Panc1 (cell line): ENCODE results near the gene YY1AP1.

Experiments used
- POLR2AphosphoS5 ChIP-seq: IDR thresholded peaks from 2 replicates; pipeline ENCODE4 v1.6.1; 2012; ENCODE audit warnings: mild to moderate bottlenecking, low read depth, low read length, moderate library complexity
- SIN3A ChIP-seq: IDR thresholded peaks from 2 replicates; pipeline ENCODE4 v1.6.1; 2012; ENCODE audit warnings: low read depth, mild to moderate bottlenecking, low read length, moderate library complexity, borderline replicate concordance; ENCODE audit not compliant: insufficient read depth
- TCF7L2 ChIP-seq: IDR thresholded peaks from 2 replicates; pipeline ENCODE4 v1.6.1; 2011; ENCODE audit warnings: mild to moderate bottlenecking, low read depth, low read length, inconsistent platforms
- TF ChIP-seq, protein P1 (sequence below): fragments of 450-650 bp; IDR thresholded peaks from 2 replicates; pipeline ENCODE4 v1.5.1; 2017; ENCODE audit warnings: mild to moderate bottlenecking
- TF ChIP-seq, protein P2 (sequence below), 2 experiments: IDR thresholded peaks; 2 replicates each; pipeline ENCODE4 v1.6.1; 2011 to 2012; ENCODE audit warnings: low read depth in 2 of 2, control low read depth in 1 of 2, low read length in 1 of 2, mild to moderate bottlenecking in 1 of 2, moderate library complexity in 1 of 2; ENCODE audit not compliant: insufficient read depth in 1 of 2

DNA sequence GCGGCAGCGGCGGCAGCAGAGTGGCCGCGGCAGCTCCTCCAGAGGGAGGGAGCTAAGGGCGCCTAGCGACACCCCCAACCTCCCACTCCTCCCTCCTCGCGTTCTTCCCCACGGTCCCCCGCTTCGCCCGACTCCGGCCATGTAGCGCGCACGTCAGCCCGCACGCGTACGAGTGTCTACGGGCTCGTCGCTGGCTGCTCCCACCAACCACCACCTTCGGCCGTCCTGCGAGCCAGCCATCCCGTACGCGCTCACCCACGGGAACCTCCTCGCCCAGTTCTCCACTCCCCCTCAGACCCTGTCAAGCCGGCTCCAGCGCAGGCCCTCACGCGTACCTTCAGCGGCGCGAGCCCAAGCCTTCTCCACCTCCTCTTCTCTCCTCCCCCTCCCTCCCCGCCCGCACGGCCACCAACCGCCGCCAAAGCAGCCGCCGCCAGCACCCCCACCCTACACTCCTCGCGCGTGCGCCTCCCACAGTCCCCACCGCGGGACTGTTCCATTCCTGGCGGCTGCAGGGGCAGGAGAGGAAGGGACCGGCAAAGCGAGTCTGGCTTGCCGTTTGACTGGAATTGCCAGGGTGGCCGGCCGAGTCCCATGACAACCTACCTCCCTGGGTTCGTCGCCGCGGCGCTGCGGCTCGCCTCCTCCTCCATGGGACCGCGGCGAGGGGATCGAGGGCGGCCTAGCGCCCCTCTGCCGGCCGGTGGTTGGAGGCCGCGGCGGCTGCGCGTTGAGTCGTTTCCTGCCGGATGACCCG is at the start of gene YY1AP1:
- TF ChIP-seq, protein P1, sequence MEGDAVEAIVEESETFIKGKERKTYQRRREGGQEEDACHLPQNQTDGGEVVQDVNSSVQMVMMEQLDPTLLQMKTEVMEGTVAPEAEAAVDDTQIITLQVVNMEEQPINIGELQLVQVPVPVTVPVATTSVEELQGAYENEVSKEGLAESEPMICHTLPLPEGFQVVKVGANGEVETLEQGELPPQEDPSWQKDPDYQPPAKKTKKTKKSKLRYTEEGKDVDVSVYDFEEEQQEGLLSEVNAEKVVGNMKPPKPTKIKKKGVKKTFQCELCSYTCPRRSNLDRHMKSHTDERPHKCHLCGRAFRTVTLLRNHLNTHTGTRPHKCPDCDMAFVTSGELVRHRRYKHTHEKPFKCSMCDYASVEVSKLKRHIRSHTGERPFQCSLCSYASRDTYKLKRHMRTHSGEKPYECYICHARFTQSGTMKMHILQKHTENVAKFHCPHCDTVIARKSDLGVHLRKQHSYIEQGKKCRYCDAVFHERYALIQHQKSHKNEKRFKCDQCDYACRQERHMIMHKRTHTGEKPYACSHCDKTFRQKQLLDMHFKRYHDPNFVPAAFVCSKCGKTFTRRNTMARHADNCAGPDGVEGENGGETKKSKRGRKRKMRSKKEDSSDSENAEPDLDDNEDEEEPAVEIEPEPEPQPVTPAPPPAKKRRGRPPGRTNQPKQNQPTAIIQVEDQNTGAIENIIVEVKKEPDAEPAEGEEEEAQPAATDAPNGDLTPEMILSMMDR, result no peak
- TF ChIP-seq, protein P2, sequence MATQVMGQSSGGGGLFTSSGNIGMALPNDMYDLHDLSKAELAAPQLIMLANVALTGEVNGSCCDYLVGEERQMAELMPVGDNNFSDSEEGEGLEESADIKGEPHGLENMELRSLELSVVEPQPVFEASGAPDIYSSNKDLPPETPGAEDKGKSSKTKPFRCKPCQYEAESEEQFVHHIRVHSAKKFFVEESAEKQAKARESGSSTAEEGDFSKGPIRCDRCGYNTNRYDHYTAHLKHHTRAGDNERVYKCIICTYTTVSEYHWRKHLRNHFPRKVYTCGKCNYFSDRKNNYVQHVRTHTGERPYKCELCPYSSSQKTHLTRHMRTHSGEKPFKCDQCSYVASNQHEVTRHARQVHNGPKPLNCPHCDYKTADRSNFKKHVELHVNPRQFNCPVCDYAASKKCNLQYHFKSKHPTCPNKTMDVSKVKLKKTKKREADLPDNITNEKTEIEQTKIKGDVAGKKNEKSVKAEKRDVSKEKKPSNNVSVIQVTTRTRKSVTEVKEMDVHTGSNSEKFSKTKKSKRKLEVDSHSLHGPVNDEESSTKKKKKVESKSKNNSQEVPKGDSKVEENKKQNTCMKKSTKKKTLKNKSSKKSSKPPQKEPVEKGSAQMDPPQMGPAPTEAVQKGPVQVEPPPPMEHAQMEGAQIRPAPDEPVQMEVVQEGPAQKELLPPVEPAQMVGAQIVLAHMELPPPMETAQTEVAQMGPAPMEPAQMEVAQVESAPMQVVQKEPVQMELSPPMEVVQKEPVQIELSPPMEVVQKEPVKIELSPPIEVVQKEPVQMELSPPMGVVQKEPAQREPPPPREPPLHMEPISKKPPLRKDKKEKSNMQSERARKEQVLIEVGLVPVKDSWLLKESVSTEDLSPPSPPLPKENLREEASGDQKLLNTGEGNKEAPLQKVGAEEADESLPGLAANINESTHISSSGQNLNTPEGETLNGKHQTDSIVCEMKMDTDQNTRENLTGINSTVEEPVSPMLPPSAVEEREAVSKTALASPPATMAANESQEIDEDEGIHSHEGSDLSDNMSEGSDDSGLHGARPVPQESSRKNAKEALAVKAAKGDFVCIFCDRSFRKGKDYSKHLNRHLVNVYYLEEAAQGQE (IDR thresholded peaks at IDR 0.05; ENCODE audit: insufficient read depth in 1 of 2, low read depth in 2 of 2, low read length in 1 of 2), result no peak
- TF ChIP-seq SIN3A (peak; percentile 83), POLR2AphosphoS5 (peak; percentile 59), TCF7L2 (peak; percentile 61)
